Loucy (cell line): ENCODE results near the gene CUEDC1.

Experiments
- EZH2phosphoT487 ChIP-seq: fragments of 200-600 bp; IDR thresholded peaks from 2 replicates; pipeline ENCODE4 v1.6.1; 2018; ENCODE audit warnings: antibody characterized with exemption, mild to moderate bottlenecking, moderate library complexity, borderline replicate concordance
- TF ChIP-seq, protein P1 (sequence below): fragments of 200-600 bp; sonication (generic); conservative IDR thresholded peaks from 2 replicates; pipeline ENCODE4 v1.5.1; 2014; ENCODE audit warnings: mild to moderate bottlenecking, antibody characterized with exemption, low read length

DNA sequence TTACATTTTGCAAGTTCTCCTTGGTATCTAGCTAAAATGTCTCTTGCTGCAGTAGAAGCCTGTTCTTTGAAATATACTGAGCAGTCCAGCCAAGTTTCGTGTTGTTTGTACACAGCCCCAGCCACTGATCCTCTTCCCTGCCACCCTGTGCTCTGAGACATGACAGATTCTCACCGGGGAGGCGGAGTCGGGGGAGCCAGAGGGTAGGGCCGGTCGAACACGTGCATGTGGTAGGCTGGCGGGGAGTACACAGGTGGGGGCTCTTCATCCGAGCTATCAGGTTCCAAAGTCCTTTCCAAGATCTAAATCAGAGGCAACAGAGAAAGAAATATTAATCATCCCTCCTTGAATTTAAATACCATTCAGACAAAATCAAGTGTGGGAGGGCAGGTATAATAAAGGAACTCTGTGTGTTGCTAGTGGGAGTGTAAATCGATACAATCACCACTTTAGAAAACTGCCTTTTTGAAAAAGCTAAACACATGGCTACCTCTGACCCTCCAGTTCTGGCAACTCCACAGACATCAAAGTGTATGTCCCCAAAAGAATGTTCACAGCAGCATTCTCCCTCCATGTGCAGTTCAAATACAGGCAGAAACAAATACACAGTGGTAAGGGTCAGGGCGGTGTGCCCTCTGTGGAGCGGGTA, 75.7 kb downstream of the CUEDC1 start:
- TF ChIP-seq, protein P1, sequence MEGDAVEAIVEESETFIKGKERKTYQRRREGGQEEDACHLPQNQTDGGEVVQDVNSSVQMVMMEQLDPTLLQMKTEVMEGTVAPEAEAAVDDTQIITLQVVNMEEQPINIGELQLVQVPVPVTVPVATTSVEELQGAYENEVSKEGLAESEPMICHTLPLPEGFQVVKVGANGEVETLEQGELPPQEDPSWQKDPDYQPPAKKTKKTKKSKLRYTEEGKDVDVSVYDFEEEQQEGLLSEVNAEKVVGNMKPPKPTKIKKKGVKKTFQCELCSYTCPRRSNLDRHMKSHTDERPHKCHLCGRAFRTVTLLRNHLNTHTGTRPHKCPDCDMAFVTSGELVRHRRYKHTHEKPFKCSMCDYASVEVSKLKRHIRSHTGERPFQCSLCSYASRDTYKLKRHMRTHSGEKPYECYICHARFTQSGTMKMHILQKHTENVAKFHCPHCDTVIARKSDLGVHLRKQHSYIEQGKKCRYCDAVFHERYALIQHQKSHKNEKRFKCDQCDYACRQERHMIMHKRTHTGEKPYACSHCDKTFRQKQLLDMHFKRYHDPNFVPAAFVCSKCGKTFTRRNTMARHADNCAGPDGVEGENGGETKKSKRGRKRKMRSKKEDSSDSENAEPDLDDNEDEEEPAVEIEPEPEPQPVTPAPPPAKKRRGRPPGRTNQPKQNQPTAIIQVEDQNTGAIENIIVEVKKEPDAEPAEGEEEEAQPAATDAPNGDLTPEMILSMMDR, result no peak
- no peak for TF ChIP-seq EZH2phosphoT487
